HepG2 (cell line): ENCODE measurements around the gene RBL1. TPM values are rescaled to one million over a fixed set of nuclear protein-coding genes. Genes with fewer than 3 reads are reported as not detected.

Experiments
- ARHGAP35 ChIP-seq: sonication (generic); formaldehyde crosslinking; IDR thresholded peaks from 2 replicates; pipeline ENCODE4 v1.9.0; 2022; ENCODE audit warnings: mild to moderate bottlenecking, inconsistent platforms, moderate library complexity, missing genetic modification reagents, borderline replicate concordance
- FOXJ3 ChIP-seq: sonication (generic); formaldehyde crosslinking; IDR thresholded peaks from 2 replicates; pipeline ENCODE4 v1.4.0; 2020; ENCODE audit warnings: missing genetic modification reagents, mild to moderate bottlenecking, borderline replicate concordance
- GABPB1 ChIP-seq: IDR thresholded peaks from 2 replicates; pipeline ENCODE4 v1.6.1; 2016; ENCODE audit warnings: mild to moderate bottlenecking, missing genetic modification reagents, moderate library complexity, missing compliant biosample characterization
- PRPF4 ChIP-seq: fragments of 200-400 bp; formaldehyde crosslinking; IDR thresholded peaks from 2 replicates; pipeline ENCODE4 v1.6.1; 2016; ENCODE audit warnings: low read length, low read depth; ENCODE audit not compliant: poor library complexity, severe bottlenecking
- RARG ChIP-seq: sonication (generic); formaldehyde crosslinking; IDR thresholded peaks from 2 replicates; pipeline ENCODE4 v1.4.0; 2020; ENCODE audit warnings: low read depth, mild to moderate bottlenecking, missing genetic modification reagents
- SALL2 ChIP-seq: sonication (generic); formaldehyde crosslinking; IDR thresholded peaks from 2 replicates; pipeline ENCODE4 v1.8.1; 2023; ENCODE audit warnings: mild to moderate bottlenecking, missing genetic modification reagents, inconsistent platforms
- ZBTB38 ChIP-seq: sonication (generic); formaldehyde crosslinking; IDR thresholded peaks from 2 replicates; pipeline ENCODE4 v1.5.1; 2020; ENCODE audit warnings: mild to moderate bottlenecking, missing genetic modification reagents
- ZFP62 ChIP-seq: sonication (generic); formaldehyde crosslinking; IDR thresholded peaks from 2 replicates; pipeline ENCODE4 v1.4.0; 2020; ENCODE audit warnings: missing genetic modification reagents
- ZMYM2 ChIP-seq: sonication (generic); formaldehyde crosslinking; IDR thresholded peaks from 2 replicates; pipeline ENCODE4 v1.8.0; 2022; ENCODE audit warnings: mild to moderate bottlenecking, missing genetic modification reagents
- ZNF138 ChIP-seq: sonication (generic); formaldehyde crosslinking; IDR thresholded peaks from 2 replicates; pipeline ENCODE4 v1.5.0; 2020; ENCODE audit warnings: mild to moderate bottlenecking, low read depth, missing genetic modification reagents
- ZNF225 ChIP-seq: sonication (generic); formaldehyde crosslinking; IDR thresholded peaks from 2 replicates; pipeline ENCODE4 v1.4.0; 2020; ENCODE audit warnings: mild to moderate bottlenecking, missing genetic modification reagents
- ZNF513 ChIP-seq: sonication (generic); formaldehyde crosslinking; conservative IDR thresholded peaks from 2 replicates; pipeline ENCODE4 v1.5.0; 2020; ENCODE audit warnings: missing genetic modification reagents
- ZNF530 ChIP-seq: sonication (generic); formaldehyde crosslinking; IDR thresholded peaks from 2 replicates; pipeline ENCODE4 v1.5.0; 2020; ENCODE audit warnings: low read depth, mild to moderate bottlenecking, missing genetic modification reagents
- ZNF556 ChIP-seq: sonication (generic); formaldehyde crosslinking; IDR thresholded peaks from 2 replicates; pipeline ENCODE4 v1.4.0; 2020; ENCODE audit warnings: mild to moderate bottlenecking, missing genetic modification reagents, borderline replicate concordance
- ZNF577 ChIP-seq: sonication (generic); formaldehyde crosslinking; IDR thresholded peaks from 2 replicates; pipeline ENCODE4 v1.4.0; 2020; ENCODE audit warnings: mild to moderate bottlenecking, low read depth, missing genetic modification reagents, borderline replicate concordance
- ZNF703 ChIP-seq: sonication (generic); formaldehyde crosslinking; IDR thresholded peaks from 2 replicates; pipeline ENCODE4 v1.5.1; 2020; ENCODE audit warnings: missing genetic modification reagents, mild to moderate bottlenecking, moderate library complexity, borderline replicate concordance
- ZNF749 ChIP-seq: sonication (generic); formaldehyde crosslinking; IDR thresholded peaks from 2 replicates; pipeline ENCODE4 v1.8.0; 2022; ENCODE audit warnings: mild to moderate bottlenecking, missing genetic modification reagents, moderate library complexity, borderline replicate concordance
- ZNF782 ChIP-seq: sonication (generic); formaldehyde crosslinking; IDR thresholded peaks from 2 replicates; pipeline ENCODE4 v1.4.0; 2020; ENCODE audit warnings: missing genetic modification reagents, mild to moderate bottlenecking, borderline replicate concordance
- polyA plus RNA-seq, 8 experiments: library from polyadenylated mRNA; depleted of rRNA in 3 of 8; stranded (reverse) in 7 of 8; unstranded in 1 of 8; fragments of >200 nt; fragmentation: Illumina TruSeq in 4 of 8; extraction: Trizol in 4 of 8; gene quantifications; 2 replicates each; pipeline versions ENCODE4 v1.2.1 to v1.2.3, GENCODE V29; 2011 to 2016; ENCODE audit warnings: low read depth in 4 of 8, missing spikeins in 1 of 8, mixed read lengths in 1 of 8; ENCODE audit not compliant: insufficient read depth in 1 of 8
- total RNA-seq, 5 experiments: library from RNA; depleted of rRNA; stranded (reverse); fragments of >200 nt; fragmentation: Illumina TruSeq; extraction: Trizol; gene quantifications; 2 replicates each; pipeline ENCODE4 v1.2.3, GENCODE V29; 2016; ENCODE audit warnings: low read depth in 1 of 5
- TF ChIP-seq, protein P1 (sequence below): sonication (generic); formaldehyde crosslinking; IDR thresholded peaks from 2 replicates; pipeline ENCODE4 v1.8.0; 2022; ENCODE audit warnings: mild to moderate bottlenecking, missing genetic modification reagents; ENCODE audit not compliant: insufficient replicate concordance
- TF ChIP-seq, protein P2 (sequence below): sonication (generic); formaldehyde crosslinking; IDR thresholded peaks from 2 replicates; pipeline ENCODE4 v1.4.0; 2020; ENCODE audit warnings: missing genetic modification reagents, mild to moderate bottlenecking, borderline replicate concordance

RBL1 gene
- total and polyA plus RNA-seq, 2 of the 13 experiments (the other 11 are each of a cell fraction or from before 2014, with no cell fraction given), result 6.0 to 27.5 TPM

- TF ChIP-seq, protein P1, sequence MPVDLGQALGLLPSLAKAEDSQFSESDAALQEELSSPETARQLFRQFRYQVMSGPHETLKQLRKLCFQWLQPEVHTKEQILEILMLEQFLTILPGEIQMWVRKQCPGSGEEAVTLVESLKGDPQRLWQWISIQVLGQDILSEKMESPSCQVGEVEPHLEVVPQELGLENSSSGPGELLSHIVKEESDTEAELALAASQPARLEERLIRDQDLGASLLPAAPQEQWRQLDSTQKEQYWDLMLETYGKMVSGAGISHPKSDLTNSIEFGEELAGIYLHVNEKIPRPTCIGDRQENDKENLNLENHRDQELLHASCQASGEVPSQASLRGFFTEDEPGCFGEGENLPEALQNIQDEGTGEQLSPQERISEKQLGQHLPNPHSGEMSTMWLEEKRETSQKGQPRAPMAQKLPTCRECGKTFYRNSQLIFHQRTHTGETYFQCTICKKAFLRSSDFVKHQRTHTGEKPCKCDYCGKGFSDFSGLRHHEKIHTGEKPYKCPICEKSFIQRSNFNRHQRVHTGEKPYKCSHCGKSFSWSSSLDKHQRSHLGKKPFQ (CRISPR knock-in tag), result peak; percentile 96
- peak; percentile 98 for TF ChIP-seq ZNF703 (CRISPR knock-in tag)
- TF ChIP-seq, protein P2, sequence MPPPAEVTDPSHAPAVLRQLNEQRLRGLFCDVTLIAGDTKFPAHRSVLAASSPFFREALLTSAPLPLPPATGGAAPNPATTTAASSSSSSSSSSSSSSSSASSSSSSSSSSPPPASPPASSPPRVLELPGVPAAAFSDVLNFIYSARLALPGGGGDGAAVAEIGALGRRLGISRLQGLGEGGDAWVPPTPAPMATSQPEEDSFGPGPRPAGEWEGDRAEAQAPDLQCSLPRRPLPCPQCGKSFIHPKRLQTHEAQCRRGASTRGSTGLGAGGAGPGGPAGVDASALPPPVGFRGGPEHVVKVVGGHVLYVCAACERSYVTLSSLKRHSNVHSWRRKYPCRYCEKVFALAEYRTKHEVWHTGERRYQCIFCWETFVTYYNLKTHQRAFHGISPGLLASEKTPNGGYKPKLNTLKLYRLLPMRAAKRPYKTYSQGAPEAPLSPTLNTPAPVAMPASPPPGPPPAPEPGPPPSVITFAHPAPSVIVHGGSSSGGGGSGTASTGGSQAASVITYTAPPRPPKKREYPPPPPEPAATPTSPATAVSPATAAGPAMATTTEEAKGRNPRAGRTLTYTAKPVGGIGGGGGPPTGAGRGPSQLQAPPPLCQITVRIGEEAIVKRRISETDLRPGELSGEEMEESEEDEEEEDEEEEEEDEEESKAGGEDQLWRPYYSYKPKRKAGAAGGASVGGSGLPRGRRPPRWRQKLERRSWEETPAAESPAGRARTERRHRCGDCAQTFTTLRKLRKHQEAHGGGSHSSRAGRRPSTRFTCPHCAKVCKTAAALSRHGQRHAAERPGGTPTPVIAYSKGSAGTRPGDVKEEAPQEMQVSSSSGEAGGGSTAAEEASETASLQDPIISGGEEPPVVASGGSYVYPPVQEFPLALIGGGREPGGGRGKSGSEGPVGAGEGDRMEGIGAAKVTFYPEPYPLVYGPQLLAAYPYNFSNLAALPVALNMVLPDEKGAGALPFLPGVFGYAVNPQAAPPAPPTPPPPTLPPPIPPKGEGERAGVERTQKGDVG, result peak; percentile 89; the same call in 1 of the 2 replicates
- TF ChIP-seq ZBTB38 (CRISPR knock-in tag), result 0 out of 2 replicates have a peak, but pooled peaks have one; percentile 67
- peak; percentile 87 for TF ChIP-seq FOXJ3
- TF ChIP-seq ZNF556 (CRISPR knock-in tag), result peak; percentile 100
- peak; percentile 94 for TF ChIP-seq ZNF749 (CRISPR knock-in tag)
- peak; percentile 47; the same call in 1 of the 2 replicates for TF ChIP-seq ZNF530 (CRISPR knock-in tag)
- TF ChIP-seq ZNF513 (CRISPR knock-in tag), result peak; percentile 97
- peak; percentile 97 for TF ChIP-seq ZNF138 (CRISPR knock-in tag)
- peak; percentile 97; the same call in 1 of the 2 replicates for TF ChIP-seq ZNF577 (CRISPR knock-in tag)
- TF ChIP-seq ZFP62 (CRISPR knock-in tag), result peak; percentile 83
- TF ChIP-seq ZMYM2 (CRISPR knock-in tag), result peak; percentile 90
- TF ChIP-seq ZNF225 (CRISPR knock-in tag), result peak; percentile 75; the same call in 1 of the 2 replicates
- TF ChIP-seq RARG (CRISPR knock-in tag), result peak; percentile 90; the same call in 1 of the 2 replicates
- peak; percentile 92 for TF ChIP-seq GABPB1 (CRISPR knock-in tag)
- TF ChIP-seq SALL2, result peak; percentile 97
- no peak for TF ChIP-seq PRPF4
- peak; percentile 92 for TF ChIP-seq ZNF782 (CRISPR knock-in tag)
- TF ChIP-seq ARHGAP35 (CRISPR knock-in tag), result peak; percentile 89; the same call in 1 of the 2 replicates
Observed at GRCh38 chr20:37095599-37096414, at the start of gene RBL1 (continued).
